Astrocyte (in vitro differentiated cells and primary cell): ENCODE measurements around the gene TIMP2. TPM values are rescaled to one million over a fixed set of nuclear protein-coding genes. Genes with fewer than 3 reads are reported as not detected.

Experiments used
- DNase-seq: peaks from one replicate; pipeline ENCODE4 v3.0.0-alpha.2; 2010; ENCODE audit warnings: low read depth
- FAIRE-seq: peaks from 2 replicates; lab custom pipeline; 2011; peaks lifted over from hg19 to GRCh38; lab: Jason Lieb, UNC
- H2AFZ ChIP-seq: 2 replicates; pipeline ENCODE4 v1.6.0; 2012; ENCODE audit warnings: low read depth, low read length, inconsistent platforms
- H3K27ac ChIP-seq: 2 replicates; pipeline ENCODE4 v1.5.1; 2011; ENCODE audit warnings: low read depth, low read length, inconsistent platforms
- H3K27me3 ChIP-seq: 2 replicates; pipeline ENCODE4 v1.6.0; 2011; ENCODE audit warnings: low read length, inconsistent platforms; ENCODE audit not compliant: insufficient read depth
- H3K36me3 ChIP-seq: 2 replicates; pipeline ENCODE4 v1.5.1; 2011; ENCODE audit warnings: low read length, inconsistent platforms; ENCODE audit not compliant: insufficient read depth
- H3K4me1 ChIP-seq: 2 replicates; pipeline ENCODE4 v1.5.1; 2011; ENCODE audit warnings: low read length, inconsistent platforms; ENCODE audit not compliant: insufficient read depth
- H3K4me2 ChIP-seq: 2 replicates; pipeline ENCODE4 v1.6.0; 2012; ENCODE audit warnings: low read length, inconsistent platforms
- H3K4me3 ChIP-seq: 2 replicates; pipeline ENCODE4 v1.5.1; 2011; ENCODE audit warnings: low read depth, mild to moderate bottlenecking, low read length, inconsistent platforms; ENCODE audit not compliant: insufficient read depth
- H3K79me2 ChIP-seq: 2 replicates; pipeline ENCODE4 v1.6.0; 2012; ENCODE audit warnings: mild to moderate bottlenecking, low read length, inconsistent platforms; ENCODE audit not compliant: insufficient read depth
- H3K9ac ChIP-seq: 2 replicates; pipeline ENCODE4 v1.6.0; 2012; ENCODE audit warnings: mild to moderate bottlenecking, low read length, inconsistent platforms
- H3K9me3 ChIP-seq: 2 replicates; pipeline ENCODE4 v1.5.1; 2012; ENCODE audit warnings: low read depth, mild to moderate bottlenecking, low read length, inconsistent platforms; ENCODE audit not compliant: insufficient read depth
- H4K20me1 ChIP-seq: 2 replicates; pipeline ENCODE4 v1.6.0; 2012; ENCODE audit warnings: low read length, inconsistent platforms; ENCODE audit not compliant: insufficient read depth
- H3K27ac Mint-ChIP-seq: one replicate; pipeline ENCODE4 v1.8.0; 2021; ENCODE audit warnings: mild to moderate bottlenecking, mixed read lengths; ENCODE audit not compliant: unreplicated experiment
- H3K27me3 Mint-ChIP-seq: one replicate; pipeline ENCODE4 v1.8.0; 2021; ENCODE audit warnings: low read depth, mixed read lengths; ENCODE audit not compliant: unreplicated experiment
- H3K36me3 Mint-ChIP-seq: one replicate; pipeline ENCODE4 v1.8.0; 2021; ENCODE audit warnings: low read depth, mixed read lengths; ENCODE audit not compliant: unreplicated experiment
- H3K4me1 Mint-ChIP-seq: one replicate; pipeline ENCODE4 v1.8.0; 2021; ENCODE audit warnings: low read depth, mixed read lengths; ENCODE audit not compliant: unreplicated experiment
- H3K4me3 Mint-ChIP-seq: one replicate; pipeline ENCODE4 v1.8.0; 2021; ENCODE audit warnings: mild to moderate bottlenecking, moderate library complexity, mixed read lengths; ENCODE audit not compliant: unreplicated experiment
- H3K9me3 Mint-ChIP-seq: one replicate; pipeline ENCODE4 v1.8.0; 2021; ENCODE audit warnings: mild to moderate bottlenecking, mixed read lengths; ENCODE audit not compliant: unreplicated experiment
- EZH2 ChIP-seq: IDR thresholded peaks from 2 replicates; pipeline ENCODE4 v1.6.1; 2012; ENCODE audit warnings: mild to moderate bottlenecking, low read length, inconsistent platforms; ENCODE audit not compliant: insufficient read depth
- total RNA-seq: library from RNA; stranded (reverse); gene quantifications from 2 replicates; pipeline ENCODE4 v1.2.1, GENCODE V29; 2021
- TF ChIP-seq, protein P1 (sequence below): IDR thresholded peaks from 2 replicates; pipeline ENCODE4 v1.5.1; 2011; ENCODE audit warnings: low read depth, mild to moderate bottlenecking, inconsistent platforms, low read length, moderate library complexity; ENCODE audit not compliant: insufficient read depth

The TIMP2 gene
- total RNA-seq, 1 donor from 2014 or later: 184 TPM

DNA sequence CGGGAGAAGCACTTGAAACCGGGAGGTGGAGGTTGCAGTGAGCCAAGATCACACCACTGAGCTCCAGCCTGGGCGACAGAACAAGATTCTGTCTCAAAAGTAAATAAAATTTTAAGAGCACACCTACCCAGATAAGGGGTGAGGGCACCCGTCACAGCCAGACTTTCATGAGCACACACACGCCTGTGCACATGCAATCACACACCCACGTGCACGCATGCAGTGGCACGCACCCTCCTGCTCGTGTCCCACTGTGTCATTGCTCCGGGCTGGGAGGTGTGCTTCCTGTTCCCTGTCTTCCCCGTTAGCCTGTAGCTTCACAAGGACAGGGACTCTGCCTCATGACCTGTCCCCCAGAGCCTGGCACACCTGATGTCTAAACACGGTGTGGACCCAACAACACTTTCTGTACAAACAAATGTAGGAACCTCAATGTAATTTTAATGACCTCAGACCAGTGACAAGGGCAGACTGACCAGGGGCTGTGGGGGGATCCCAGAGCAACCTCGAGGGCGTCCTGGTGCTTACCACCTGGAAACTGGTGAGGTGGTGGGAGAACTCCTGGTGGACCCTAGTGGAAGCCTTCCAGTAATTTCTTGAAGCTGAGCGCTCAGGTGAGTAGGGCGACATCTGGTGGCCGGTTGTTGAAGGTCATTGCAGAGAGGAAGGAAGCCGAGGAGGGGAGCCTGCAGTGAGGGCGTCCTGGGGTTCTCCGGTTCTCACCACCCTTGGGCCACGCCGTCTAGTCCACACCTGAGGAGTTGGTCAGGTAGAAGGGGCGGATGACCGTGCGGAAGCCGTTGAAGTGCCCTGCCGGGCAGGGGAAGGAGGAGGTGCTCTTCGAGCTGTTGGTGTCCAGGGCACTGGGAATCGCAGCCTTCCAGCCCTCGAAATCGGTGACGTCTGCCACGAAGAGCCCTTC, 45.9 kb upstream of the TIMP2 start:
- FAIRE-seq (no peak), DNase-seq (peak; percentile 37)
- Histone ChIP-seq H3K9me3 (no peaks in the 10 kb centered on the region), H3K4me3 (no peak overlapping the region), H3K9ac (no peak overlapping the region), H3K4me2 (peak overlapping the region; percentile 43), H3K27ac (no peak overlapping the region), H3K36me3 (no peaks in the 10 kb centered on the region), H3K79me2 (peaks cover 3% of the 10 kb centered on the region), H3K27me3 (no peaks in the 10 kb centered on the region), H4K20me1 (peaks cover 20% of the 10 kb centered on the region), H2AFZ (peak overlapping the region; percentile 57), H3K4me1 (peaks cover 11% of the 10 kb centered on the region)
- H3K27ac Mint-ChIP-seq: peak overlapping the region; percentile 80
- H3K36me3 Mint-ChIP-seq: peaks cover 22% of the 10 kb centered on the region
- TF ChIP-seq EZH2: no peak
- TF ChIP-seq, protein P1, sequence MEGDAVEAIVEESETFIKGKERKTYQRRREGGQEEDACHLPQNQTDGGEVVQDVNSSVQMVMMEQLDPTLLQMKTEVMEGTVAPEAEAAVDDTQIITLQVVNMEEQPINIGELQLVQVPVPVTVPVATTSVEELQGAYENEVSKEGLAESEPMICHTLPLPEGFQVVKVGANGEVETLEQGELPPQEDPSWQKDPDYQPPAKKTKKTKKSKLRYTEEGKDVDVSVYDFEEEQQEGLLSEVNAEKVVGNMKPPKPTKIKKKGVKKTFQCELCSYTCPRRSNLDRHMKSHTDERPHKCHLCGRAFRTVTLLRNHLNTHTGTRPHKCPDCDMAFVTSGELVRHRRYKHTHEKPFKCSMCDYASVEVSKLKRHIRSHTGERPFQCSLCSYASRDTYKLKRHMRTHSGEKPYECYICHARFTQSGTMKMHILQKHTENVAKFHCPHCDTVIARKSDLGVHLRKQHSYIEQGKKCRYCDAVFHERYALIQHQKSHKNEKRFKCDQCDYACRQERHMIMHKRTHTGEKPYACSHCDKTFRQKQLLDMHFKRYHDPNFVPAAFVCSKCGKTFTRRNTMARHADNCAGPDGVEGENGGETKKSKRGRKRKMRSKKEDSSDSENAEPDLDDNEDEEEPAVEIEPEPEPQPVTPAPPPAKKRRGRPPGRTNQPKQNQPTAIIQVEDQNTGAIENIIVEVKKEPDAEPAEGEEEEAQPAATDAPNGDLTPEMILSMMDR: peak; percentile 55
- H3K9me3 Mint-ChIP-seq: no peaks in the 10 kb centered on the region
- no peak overlapping the region for H3K4me3 Mint-ChIP-seq
- peaks cover 3% of the 10 kb centered on the region for H3K27me3 Mint-ChIP-seq
- peaks cover 5% of the 10 kb centered on the region for H3K4me1 Mint-ChIP-seq

- FAIRE-seq (no peak), DNase-seq (no peak)
- Mint-ChIP-seq H3K27me3 (peaks cover 3% of the 10 kb centered on the region), H3K9me3 (no peaks in the 10 kb centered on the region), H3K4me1 (peaks cover 3% of the 10 kb centered on the region), H3K27ac (no peak overlapping the region), H3K4me3 (no peak overlapping the region), H3K36me3 (peaks cover 20% of the 10 kb centered on the region)
- H3K79me2 ChIP-seq: peaks cover 3% of the 10 kb centered on the region
- H3K27ac ChIP-seq: no peak overlapping the region
- H3K9ac ChIP-seq: no peak overlapping the region
- peaks cover 20% of the 10 kb centered on the region for H4K20me1 ChIP-seq
- no peaks in the 10 kb centered on the region for H3K36me3 ChIP-seq
- H2AFZ ChIP-seq: no peak overlapping the region
- no peak for TF ChIP-seq EZH2
- TF ChIP-seq, protein P1: no peak
- no peak overlapping the region for H3K4me3 ChIP-seq
- no peaks in the 10 kb centered on the region for H3K27me3 ChIP-seq
- H3K4me2 ChIP-seq: no peak overlapping the region
- peaks cover 10% of the 10 kb centered on the region for H3K4me1 ChIP-seq
- no peaks in the 10 kb centered on the region for H3K9me3 ChIP-seq
These were observed 44.7 kb upstream of the TIMP2 start for GRCh38 chr17:78969865-78970264.
